Breast epithelium (tissue), 3 donors: ENCODE data around the gene DEFB131A.
"Not testable (repeated sequence)": the region's sequence is repeated elsewhere in the genome, so short reads cannot be mapped to it uniquely, and the experiment has no call there.

Source experiments
- CTCF ChIP-seq, 3 donors: fragments of 450-650 bp; IDR thresholded peaks; one replicate each; pipeline ENCODE4 v1.5.1; 2016 to 2017; ENCODE audit warnings: antibody characterized with exemption in 3 of 3, mild to moderate bottlenecking in 3 of 3, moderate library complexity in 3 of 3
- POLR2AphosphoS5 ChIP-seq, 3 donors: sonication (generic); formaldehyde crosslinking; IDR thresholded peaks; one replicate each; pipeline ENCODE4 v1.6.1; 2017; ENCODE audit warnings: antibody characterized with exemption in 3 of 3

GRCh38 chr4:9493589-9493988, 49.4 kb downstream of the DEFB131A start:
- not testable (repeated sequence) for TF ChIP-seq CTCF, POLR2AphosphoS5 (IDR thresholded peaks at IDR 0.05)
